Measurements from ENCODE around the gene ZBTB46. TPM values are rescaled to one million over a fixed set of nuclear protein-coding genes. Genes with fewer than 3 reads are reported as not detected.
A peak's percentile ranks its signal among the peaks of the same experiment; 100 is the strongest.

The ZBTB46 gene
- total and polyA plus RNA-seq, 4 donors, result 0.79 to 12.1 (median 4.7) TPM

GRCh38 chr20:63740627-63741353, 90.3 kb downstream of the ZBTB46 start (continued):
- TF ChIP-seq, protein P1, sequence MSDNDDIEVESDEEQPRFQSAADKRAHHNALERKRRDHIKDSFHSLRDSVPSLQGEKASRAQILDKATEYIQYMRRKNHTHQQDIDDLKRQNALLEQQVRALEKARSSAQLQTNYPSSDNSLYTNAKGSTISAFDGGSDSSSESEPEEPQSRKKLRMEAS (IDR thresholded peaks at IDR 0.05), result peak; percentile 65
- TF ChIP-seq NR2F2 (IDR thresholded peaks at IDR 0.05) (peak; percentile 46), EGR1 (IDR thresholded peaks at IDR 0.05; ENCODE audit: low read depth in 2 of 2) (peak in 1 of 2 donors; percentile 13), YY1 (IDR thresholded peaks at IDR 0.05) (peak; percentile 53)

DNA sequence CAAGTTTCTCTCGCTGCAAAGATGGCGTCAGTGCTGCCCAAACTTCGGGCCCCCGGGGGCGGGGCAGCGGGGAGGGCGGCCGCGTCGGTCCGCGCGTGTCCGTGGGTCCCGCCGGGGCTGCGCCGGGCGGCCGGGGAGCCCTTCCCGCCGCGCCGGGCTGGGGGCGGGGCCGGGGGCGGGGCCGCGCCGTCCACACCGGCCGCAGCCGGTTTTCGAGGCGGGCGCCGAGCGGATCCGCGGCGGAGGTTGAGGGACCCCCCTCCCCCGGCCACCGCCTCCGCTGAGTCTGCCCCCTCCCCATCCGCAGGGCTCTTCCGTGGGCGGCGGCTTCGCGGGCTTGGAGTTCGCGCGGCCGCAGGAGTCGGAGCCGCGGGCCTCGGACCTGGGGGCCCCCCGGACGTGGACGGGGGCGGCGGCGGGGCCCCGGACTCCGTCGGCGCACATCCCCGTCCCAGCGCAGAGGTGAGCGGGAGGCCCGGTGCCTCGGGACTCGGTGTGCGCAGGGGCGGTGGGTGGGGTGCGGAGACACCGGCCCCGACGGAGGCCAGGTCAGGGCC, 90.9 kb downstream of the ZBTB46 start:
- Histone ChIP-seq H3K27ac (ENCODE audit: low read depth in 1 of 2, low read length in 2 of 2) (peak overlapping the region; percentile 83 to 93), H3K4me3 (ENCODE audit: low read depth in 1 of 3, low read length in 3 of 3) (peak overlapping the region; percentile 42 to 88 (median 81)), H3K4me1 (ENCODE audit: control insufficient read depth in 4 of 4, insufficient read depth in 4 of 4, low read length in 3 of 4) (peaks cover 10 to 72% (median 54%) of the 10 kb centered on the region in 4 donors), H3K9ac (ENCODE audit: low read depth in 1 of 2, low read length in 2 of 2) (no peak overlapping the region), H3K9me3 (ENCODE audit: control insufficient read depth in 4 of 4, low read length in 3 of 4) (no peaks in the 10 kb centered on the region), H3K27me3 (ENCODE audit: control insufficient read depth in 4 of 4, insufficient read depth in 4 of 4, low read length in 3 of 4) (no peaks in the 10 kb centered on the region), H3K36me3 (ENCODE audit: control insufficient read depth in 4 of 4, insufficient read depth in 3 of 4, low read depth in 1 of 4, low read length in 3 of 4) (no peaks in the 10 kb centered on the region)
- under 1% methylated on average over 80 of the region's 80 CpGs for WGBS
- TF ChIP-seq FOXA2 (IDR thresholded peaks at IDR 0.05) (no peak), FOXA1 (IDR thresholded peaks at IDR 0.05) (no peak), HNF4G (IDR thresholded peaks at IDR 0.05) (no peak), CTCF (IDR thresholded peaks at IDR 0.05; ENCODE audit: low read depth, low read length, missing input control) (no peak), RAD21 (IDR thresholded peaks at IDR 0.05) (no peak)
- DNase-seq (ENCODE audit: low spot score), result peak; percentile 58

- Histone ChIP-seq H3K27me3 (ENCODE audit: control insufficient read depth in 4 of 4, insufficient read depth in 4 of 4, low read length in 3 of 4) (no peaks in the 10 kb centered on the region), H3K4me3 (ENCODE audit: low read depth in 1 of 3, low read length in 3 of 3) (peak within 1 kb of the TSS; percentile 69 to 91 (median 88)), H3K27ac (ENCODE audit: low read depth in 1 of 2, low read length in 2 of 2) (peak within 1 kb of the TSS; percentile 83 to 93), H3K4me1 (ENCODE audit: control insufficient read depth in 4 of 4, insufficient read depth in 4 of 4, low read length in 3 of 4) (peaks cover 10 to 80% (median 53%) of the 10 kb centered on the region in 4 donors), H3K9ac (ENCODE audit: low read depth in 1 of 2, low read length in 2 of 2) (peak within 1 kb of the TSS; percentile 38 to 55), H3K36me3 (ENCODE audit: control insufficient read depth in 4 of 4, insufficient read depth in 3 of 4, low read depth in 1 of 4, low read length in 3 of 4) (no peaks in the 10 kb centered on the region), H3K9me3 (ENCODE audit: control insufficient read depth in 4 of 4, low read length in 3 of 4) (no peaks in the 10 kb centered on the region)
- WGBS, result under 1% methylated on average over 136 of the region's 136 CpGs
- peak; percentile 84 for DNase-seq (ENCODE audit: low spot score)
- TF ChIP-seq JUND (IDR thresholded peaks at IDR 0.05) (no peak), EGR1 (IDR thresholded peaks at IDR 0.05; ENCODE audit: low read depth in 2 of 2) (peak in 1 of 2 donors; percentile 30), FOXA1 (IDR thresholded peaks at IDR 0.05) (no peak), HNF4A (conservative IDR thresholded peaks at IDR 0.05) (peak; percentile 74 to 78), RAD21 (IDR thresholded peaks at IDR 0.05) (no peak), YY1 (IDR thresholded peaks at IDR 0.05) (peak; percentile 48), HNF4G (IDR thresholded peaks at IDR 0.05) (peak; percentile 45), ATF3 (IDR thresholded peaks at IDR 0.05) (no peak), SP1 (IDR thresholded peaks at IDR 0.05) (peak; percentile 60), GABPA (IDR thresholded peaks at IDR 0.05 in 1 of 2, conservative IDR thresholded peaks at IDR 0.05 in 1 of 2) (no peak), TAF1 (conservative IDR thresholded peaks at IDR 0.05) (no peak), NR2F2 (IDR thresholded peaks at IDR 0.05) (no peak), RXRA (IDR thresholded peaks at IDR 0.05) (peak in 1 of 2 donors; percentile 46)
- TF ChIP-seq, protein P2, sequence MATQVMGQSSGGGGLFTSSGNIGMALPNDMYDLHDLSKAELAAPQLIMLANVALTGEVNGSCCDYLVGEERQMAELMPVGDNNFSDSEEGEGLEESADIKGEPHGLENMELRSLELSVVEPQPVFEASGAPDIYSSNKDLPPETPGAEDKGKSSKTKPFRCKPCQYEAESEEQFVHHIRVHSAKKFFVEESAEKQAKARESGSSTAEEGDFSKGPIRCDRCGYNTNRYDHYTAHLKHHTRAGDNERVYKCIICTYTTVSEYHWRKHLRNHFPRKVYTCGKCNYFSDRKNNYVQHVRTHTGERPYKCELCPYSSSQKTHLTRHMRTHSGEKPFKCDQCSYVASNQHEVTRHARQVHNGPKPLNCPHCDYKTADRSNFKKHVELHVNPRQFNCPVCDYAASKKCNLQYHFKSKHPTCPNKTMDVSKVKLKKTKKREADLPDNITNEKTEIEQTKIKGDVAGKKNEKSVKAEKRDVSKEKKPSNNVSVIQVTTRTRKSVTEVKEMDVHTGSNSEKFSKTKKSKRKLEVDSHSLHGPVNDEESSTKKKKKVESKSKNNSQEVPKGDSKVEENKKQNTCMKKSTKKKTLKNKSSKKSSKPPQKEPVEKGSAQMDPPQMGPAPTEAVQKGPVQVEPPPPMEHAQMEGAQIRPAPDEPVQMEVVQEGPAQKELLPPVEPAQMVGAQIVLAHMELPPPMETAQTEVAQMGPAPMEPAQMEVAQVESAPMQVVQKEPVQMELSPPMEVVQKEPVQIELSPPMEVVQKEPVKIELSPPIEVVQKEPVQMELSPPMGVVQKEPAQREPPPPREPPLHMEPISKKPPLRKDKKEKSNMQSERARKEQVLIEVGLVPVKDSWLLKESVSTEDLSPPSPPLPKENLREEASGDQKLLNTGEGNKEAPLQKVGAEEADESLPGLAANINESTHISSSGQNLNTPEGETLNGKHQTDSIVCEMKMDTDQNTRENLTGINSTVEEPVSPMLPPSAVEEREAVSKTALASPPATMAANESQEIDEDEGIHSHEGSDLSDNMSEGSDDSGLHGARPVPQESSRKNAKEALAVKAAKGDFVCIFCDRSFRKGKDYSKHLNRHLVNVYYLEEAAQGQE (IDR thresholded peaks at IDR 0.05), result peak; percentile 37
- TF ChIP-seq, protein P3, sequence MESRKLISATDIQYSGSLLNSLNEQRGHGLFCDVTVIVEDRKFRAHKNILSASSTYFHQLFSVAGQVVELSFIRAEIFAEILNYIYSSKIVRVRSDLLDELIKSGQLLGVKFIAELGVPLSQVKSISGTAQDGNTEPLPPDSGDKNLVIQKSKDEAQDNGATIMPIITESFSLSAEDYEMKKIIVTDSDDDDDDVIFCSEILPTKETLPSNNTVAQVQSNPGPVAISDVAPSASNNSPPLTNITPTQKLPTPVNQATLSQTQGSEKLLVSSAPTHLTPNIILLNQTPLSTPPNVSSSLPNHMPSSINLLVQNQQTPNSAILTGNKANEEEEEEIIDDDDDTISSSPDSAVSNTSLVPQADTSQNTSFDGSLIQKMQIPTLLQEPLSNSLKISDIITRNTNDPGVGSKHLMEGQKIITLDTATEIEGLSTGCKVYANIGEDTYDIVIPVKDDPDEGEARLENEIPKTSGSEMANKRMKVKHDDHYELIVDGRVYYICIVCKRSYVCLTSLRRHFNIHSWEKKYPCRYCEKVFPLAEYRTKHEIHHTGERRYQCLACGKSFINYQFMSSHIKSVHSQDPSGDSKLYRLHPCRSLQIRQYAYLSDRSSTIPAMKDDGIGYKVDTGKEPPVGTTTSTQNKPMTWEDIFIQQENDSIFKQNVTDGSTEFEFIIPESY (IDR thresholded peaks at IDR 0.05), result peak; percentile 15
- TF ChIP-seq, protein P1 (IDR thresholded peaks at IDR 0.05), result no peak
Observed at GRCh38 chr20:63739130-63740069, 91.7 kb downstream of the ZBTB46 start, which contains the start of gene SLC2A4RG. SLC2A4RG (plus strand) TSS chr20:63739776; CDS start chr20:63739913, 137 bp downstream.
